AG09309 (cell line): ENCODE measurements around the gene TAP2.
A peak's percentile ranks its signal among the peaks of the same experiment; 100 is the strongest.

ENCODE experiments used
- DNase-seq: peaks from one replicate; pipeline ENCODE4 v3.0.0-alpha.2; 2010; ENCODE audit warnings: low read depth
- H3K4me3 ChIP-seq: 2 replicates; pipeline ENCODE4 v1.5.1; 2011; ENCODE audit warnings: mild to moderate bottlenecking, low read depth, low read length, moderate library complexity; ENCODE audit not compliant: control insufficient read depth
- CTCF ChIP-seq: IDR thresholded peaks from 2 replicates; pipeline ENCODE4 v1.5.1; 2011; ENCODE audit warnings: mild to moderate bottlenecking, low read depth, low read length, inconsistent platforms; ENCODE audit not compliant: insufficient read depth, control insufficient read depth; ENCODE audit errors: missing control alignments

Gene TAP2

GRCh38 chr6:32833664-32834063 is 4.9 kb downstream of the TAP2 start:
- no peak for TF ChIP-seq CTCF
- no peak for DNase-seq
- no peak overlapping the region for H3K4me3 ChIP-seq

- DNase-seq, result no peak
- TF ChIP-seq CTCF, result no peak
- no peak overlapping the region for H3K4me3 ChIP-seq
These were observed 6.0 kb downstream of the TAP2 start for GRCh38 chr6:32832535-32832934.

- TF ChIP-seq CTCF, result no peak
- no peak for DNase-seq
- no peak overlapping the region for H3K4me3 ChIP-seq
These were observed 7.6 kb downstream of the TAP2 start for GRCh38 chr6:32830936-32831335.

GRCh38 chr6:32830017-32830416 is 8.5 kb downstream of the TAP2 start:
- no peak overlapping the region for H3K4me3 ChIP-seq
- TF ChIP-seq CTCF, result no peak
- no peak for DNase-seq

GRCh38 chr6:32829495-32829894 is 9.0 kb downstream of the TAP2 start:
- no peak for DNase-seq
- H3K4me3 ChIP-seq, result no peak overlapping the region
- TF ChIP-seq CTCF, result no peak

- no peak for DNase-seq
- no peak overlapping the region for H3K4me3 ChIP-seq
- TF ChIP-seq CTCF, result no peak
These were observed 11.5 kb downstream of the TAP2 start for GRCh38 chr6:32827025-32827424.

- no peak overlapping the region for H3K4me3 ChIP-seq
- TF ChIP-seq CTCF, result peak; percentile 50
- peak; percentile 57 for DNase-seq
These were observed 12.6 kb downstream of the TAP2 start for GRCh38 chr6:32825966-32826365.
